ENCODE results near the gene UQCRC1.

GRCh38 chr3:48573973-48574585 is 35.4 kb downstream of the UQCRC1 start:
- TF ChIP-seq CTCF (conservative IDR thresholded peaks at IDR 0.05; ENCODE audit: low read depth, low read length) (no peak), EZH2 (IDR thresholded peaks at IDR 0.05; ENCODE audit: low read length, unreplicated experiment) (no peak)
